Measurements from ENCODE around the gene DDX20.
"Not testable (repeated sequence)": the region's sequence is repeated elsewhere in the genome, so short reads cannot be mapped to it uniquely, and the experiment has no call there.

The DDX20 gene

GRCh38 chr1:111737216-111738132, 18.2 kb upstream of the DDX20 start:
- DNase-seq (ENCODE audit: low read depth, low spot score), result no peak
- H3K4me3 ChIP-seq (ENCODE audit: low read depth, low read length), result peak overlapping the region; percentile 54
- CTCF ChIA-PET, result interaction anchor here (0.6 to 10.1 kb wide), 9 partner anchors 9 to 259 kb away, joined by 3 to 130 read pairs (median 22); no protein-coding TSS in a partner anchor
- POLR2A ChIA-PET, result interaction anchor here (0.6 kb wide), 1 partner anchor 258 kb away, joined by 3 read pairs; no protein-coding TSS in a partner anchor
- no peak for TF ChIP-seq CTCF (IDR thresholded peaks at IDR 0.05; ENCODE audit: insufficient read depth, low read length, missing control alignments)

GRCh38 chr1:111738133-111738435, 17.6 kb upstream of the DDX20 start:
- peak overlapping the region; percentile 54 for H3K4me3 ChIP-seq (ENCODE audit: low read depth, low read length)
- ChIA-PET CTCF (interaction anchor here (2.0 to 10.1 kb wide), 7 partner anchors 10 to 256 kb away, joined by 4 to 130 read pairs (median 26); no protein-coding TSS in a partner anchor), POLR2A (interaction anchor here (0.6 kb wide), 1 partner anchor 34 kb away, joined by 3 read pairs; no protein-coding TSS in a partner anchor)
- no peak for DNase-seq (ENCODE audit: low read depth, low spot score)
- TF ChIP-seq CTCF (IDR thresholded peaks at IDR 0.05; ENCODE audit: insufficient read depth, low read length, missing control alignments), result no peak

- CTCF ChIA-PET, result interaction anchor here (1.2 to 11.1 kb wide), 9 partner anchors 9 to 257 kb away, joined by 3 to 130 read pairs (median 26); partner anchors contain the start of gene DDX20
- no peak for TF ChIP-seq CTCF (IDR thresholded peaks at IDR 0.05; ENCODE audit: insufficient read depth, low read length, missing control alignments)
- DNase-seq (ENCODE audit: low read depth, low spot score), result no peak
- peak overlapping the region; percentile 54 for H3K4me3 ChIP-seq (ENCODE audit: low read depth, low read length)
- POLR2A ChIA-PET, result interaction anchor here (0.6 to 1.8 kb wide), 4 partner anchors 9 to 35 kb away, joined by 3 read pairs; partner anchors contain the start of gene DDX20
These were observed 17.1 kb upstream of the DDX20 start for GRCh38 chr1:111738436-111739193.

GRCh38 chr1:111739194-111739924, 16.3 kb upstream of the DDX20 start, which contains the start of gene INKA2:
Gene INKA2, minus strand, starts transcription at chr1:111739395. Its CDS starts 153 bp downstream, at chr1:111739242.
- no peak for DNase-seq (ENCODE audit: low read depth, low spot score)
- ChIA-PET POLR2A (interaction anchor here (1.2 to 1.8 kb wide), 3 partner anchors 8 to 18 kb away, joined by 3 read pairs; partner anchors contain the start of gene DDX20), CTCF (interaction anchor here (1.2 to 11.1 kb wide), 7 partner anchors 8 to 231 kb away, joined by 3 to 130 read pairs (median 26); partner anchors contain the start of gene DDX20)
- TF ChIP-seq CTCF (IDR thresholded peaks at IDR 0.05; ENCODE audit: insufficient read depth, low read length, missing control alignments), result no peak
- H3K4me3 ChIP-seq (ENCODE audit: low read depth, low read length), result peak within 1 kb of the TSS; percentile 54

GRCh38 chr1:111739925-111740765, 15.6 kb upstream of the DDX20 start:
- ChIA-PET CTCF (interaction anchor here (5.3 to 11.1 kb wide), 5 partner anchors 7 to 232 kb away, joined by 26 to 130 read pairs (median 76); partner anchors contain the start of gene DDX20), POLR2A (interaction anchor here (1.8 kb wide), 1 partner anchor 15 kb away, joined by 3 read pairs; the partner anchor contains the start of gene DDX20)
- DNase-seq (ENCODE audit: low read depth, low spot score), result no peak
- peak; percentile 17 for TF ChIP-seq CTCF (IDR thresholded peaks at IDR 0.05; ENCODE audit: insufficient read depth, low read length, missing control alignments)
- H3K4me3 ChIP-seq (ENCODE audit: low read depth, low read length), result peak overlapping the region; percentile 54

GRCh38 chr1:111742292-111742691, 13.4 kb upstream of the DDX20 start:
- POLR2A ChIA-PET; H3K4me3 ChIP-seq (ENCODE audit: low read depth, low read length); DNase-seq (ENCODE audit: low read depth, low spot score): not testable (repeated sequence)
- CTCF ChIA-PET, result interaction anchor here (1.2 to 18.1 kb wide), 5 partner anchors 7 to 35 kb away, joined by 4 to 289 read pairs (median 76); partner anchors contain the start of genes DDX20 and INKA2

Data from AG04449 (cell line).